ENCODE measurements around the gene SEMA6A.
A peak's percentile ranks its signal among the peaks of the same experiment; 100 is the strongest.

SEMA6A gene

GRCh38 chr5:116575326-116576052 lies 866 bp upstream of the SEMA6A start:
- peak; percentile 57 to 70 for DNase-seq

GRCh38 chr5:116573702-116574366 lies 789 bp downstream of the SEMA6A start:
- peak; percentile 34 to 57 for DNase-seq

- DNase-seq, result peak in 1 of 2 experiments; percentile 63
Observed at GRCh38 chr5:116573279-116573701, 1.3 kb downstream of the SEMA6A start.

- peak; percentile 67 to 78 for DNase-seq
Observed at GRCh38 chr5:116572350-116573278, 2.0 kb downstream of the SEMA6A start.

GRCh38 chr5:116571568-116572349 lies 2.9 kb downstream of the SEMA6A start:
- peak; percentile 36 to 79 for DNase-seq

GRCh38 chr5:116569999-116570398 lies 4.6 kb downstream of the SEMA6A start:
- peak in 1 of 2 experiments; percentile 13 for DNase-seq

- DNase-seq, result no peak
Observed at GRCh38 chr5:116567106-116567505, 7.5 kb downstream of the SEMA6A start.

- DNase-seq, result no peak
Observed at GRCh38 chr5:116566251-116566650, 8.4 kb downstream of the SEMA6A start.

- DNase-seq, result peak in 1 of 2 experiments; percentile 27
Observed at GRCh38 chr5:116564756-116565490, 9.7 kb downstream of the SEMA6A start.

GRCh38 chr5:116564312-116564711 lies 10.3 kb downstream of the SEMA6A start:
- DNase-seq, result no peak

- DNase-seq, result no peak
Observed at GRCh38 chr5:116563736-116564308, 10.8 kb downstream of the SEMA6A start.

- no peak for DNase-seq
Observed at GRCh38 chr5:116562669-116563068, 12.0 kb downstream of the SEMA6A start.

- no peak for DNase-seq
Observed at GRCh38 chr5:116561658-116562057, 13.0 kb downstream of the SEMA6A start.

GRCh38 chr5:116559673-116560164 lies 14.9 kb downstream of the SEMA6A start:
- DNase-seq, result no peak

- DNase-seq, result no peak
Observed at GRCh38 chr5:116559239-116559638, 15.4 kb downstream of the SEMA6A start.

GRCh38 chr5:116557669-116558271 lies 16.9 kb downstream of the SEMA6A start:
- peak in 1 of 2 experiments; percentile 26 for DNase-seq

GRCh38 chr5:116554764-116555163 lies 19.9 kb downstream of the SEMA6A start:
- DNase-seq, result peak; percentile 78 to 85

GRCh38 chr5:116553366-116553765 lies 21.3 kb downstream of the SEMA6A start:
- peak in 1 of 2 experiments; percentile 18 for DNase-seq

GRCh38 chr5:116550082-116550481 lies 24.5 kb downstream of the SEMA6A start:
- DNase-seq, result no peak

- no peak for DNase-seq
Observed at GRCh38 chr5:116546743-116547124, 27.9 kb downstream of the SEMA6A start.
